GM12864 (cell line): ENCODE data around the gene EFCAB11.

Source experiments
- DNase-seq: peaks from one replicate; pipeline ENCODE4 v3.0.0-alpha.2; 2011; ENCODE audit warnings: low read depth
- H3K4me3 ChIP-seq: 2 replicates; pipeline ENCODE4 v1.5.1; 2011; ENCODE audit warnings: mild to moderate bottlenecking, low read depth, low read length, control low read depth
- CTCF ChIP-seq: IDR thresholded peaks from 2 replicates; pipeline ENCODE4 v1.5.1; 2011; ENCODE audit warnings: low read depth, mild to moderate bottlenecking, moderate library complexity, low read length, control low read depth, inconsistent platforms; ENCODE audit errors: missing control alignments

Gene EFCAB11

GRCh38 chr14:89845346-89845745 is 109.2 kb downstream of the EFCAB11 start:
- TF ChIP-seq CTCF, result no peak
- DNase-seq, result no peak
- no peak overlapping the region for H3K4me3 ChIP-seq

- H3K4me3 ChIP-seq, result no peak overlapping the region
- no peak for DNase-seq
- no peak for TF ChIP-seq CTCF
Observed at GRCh38 chr14:89844508-89844907, 110.0 kb downstream of the EFCAB11 start.

- no peak for DNase-seq
Observed at GRCh38 chr14:89842837-89843236, 111.7 kb downstream of the EFCAB11 start.

GRCh38 chr14:89841851-89842250 is 112.7 kb downstream of the EFCAB11 start:
- DNase-seq, result no peak
- TF ChIP-seq CTCF, result no peak
- H3K4me3 ChIP-seq, result no peak overlapping the region

More at GRCh38 chr14:89842837-89843236, 111.7 kb downstream of the EFCAB11 start:
- no peak for TF ChIP-seq CTCF
- no peak overlapping the region for H3K4me3 ChIP-seq

GRCh38 chr14:89836830-89837469 is 117.6 kb downstream of the EFCAB11 start:
- DNase-seq, result no peak
- no peak for TF ChIP-seq CTCF
- H3K4me3 ChIP-seq, result no peak overlapping the region

GRCh38 chr14:89833661-89834060 is 120.9 kb downstream of the EFCAB11 start:
- DNase-seq, result no peak
- TF ChIP-seq CTCF, result no peak
- no peak overlapping the region for H3K4me3 ChIP-seq

GRCh38 chr14:89833120-89833532 is 121.4 kb downstream of the EFCAB11 start:
- H3K4me3 ChIP-seq, result no peak overlapping the region
- TF ChIP-seq CTCF, result no peak
- DNase-seq, result no peak
